HepG2 (cell line): Measurements from ENCODE around the gene TOR1AIP1.

Source experiments
- KDM1A ChIP-seq: IDR thresholded peaks from 2 replicates; pipeline ENCODE4 v1.6.1; 2016; ENCODE audit warnings: missing compliant biosample characterization
- NR2F2 ChIP-seq: IDR thresholded peaks from 2 replicates; pipeline ENCODE4 v1.6.1; 2012; ENCODE audit warnings: low read depth, inconsistent platforms, borderline replicate concordance
- POLR2AphosphoS5 ChIP-seq: IDR thresholded peaks from 2 replicates; pipeline ENCODE4 v1.6.1; 2012; ENCODE audit warnings: low read depth, low read length
- TCF7L2 ChIP-seq: IDR thresholded peaks from 2 replicates; pipeline ENCODE4 v1.6.1; 2011; ENCODE audit warnings: mild to moderate bottlenecking, low read depth, low read length, moderate library complexity
- ZNF282 ChIP-seq: fragments of 450-650 bp; IDR thresholded peaks from 2 replicates; pipeline ENCODE4 v1.6.1; 2018; ENCODE audit not compliant: partially characterized antibody
- ZNF326 ChIP-seq: sonication (generic); formaldehyde crosslinking; IDR thresholded peaks from 2 replicates; pipeline ENCODE4 v1.4.0; 2020; ENCODE audit warnings: missing genetic modification reagents, borderline replicate concordance
- ZNF747 ChIP-seq: sonication (generic); formaldehyde crosslinking; IDR thresholded peaks from 2 replicates; pipeline ENCODE4 v1.8.1; 2023; ENCODE audit warnings: missing genetic modification reagents, mild to moderate bottlenecking, borderline replicate concordance
- TF ChIP-seq, protein P1 (sequence below): sonication (generic); formaldehyde crosslinking; IDR thresholded peaks from 2 replicates; pipeline ENCODE4 v1.5.0; 2020; ENCODE audit warnings: mild to moderate bottlenecking, missing genetic modification reagents, moderate library complexity
- TF ChIP-seq, protein P2 (sequence below): sonication (generic); formaldehyde crosslinking; IDR thresholded peaks from 2 replicates; pipeline ENCODE4 v1.5.1; 2020; ENCODE audit warnings: missing genetic modification reagents, mild to moderate bottlenecking, borderline replicate concordance
- TF ChIP-seq, protein P3 (sequence below): sonication (generic); formaldehyde crosslinking; IDR thresholded peaks from one replicate; pipeline ENCODE4 v1.5.1; 2020; ENCODE audit warnings: mild to moderate bottlenecking, missing genetic modification reagents; ENCODE audit errors: not compliant biosample characterization
- TF ChIP-seq, protein P4 (sequence below): IDR thresholded peaks from 2 replicates; pipeline ENCODE4 v1.6.1; 2016
- TF ChIP-seq, protein P5 (sequence below): sonication (generic); formaldehyde crosslinking; IDR thresholded peaks from 2 replicates; pipeline ENCODE4 v1.4.0; 2020; ENCODE audit warnings: low read depth, mild to moderate bottlenecking, missing genetic modification reagents

DNA sequence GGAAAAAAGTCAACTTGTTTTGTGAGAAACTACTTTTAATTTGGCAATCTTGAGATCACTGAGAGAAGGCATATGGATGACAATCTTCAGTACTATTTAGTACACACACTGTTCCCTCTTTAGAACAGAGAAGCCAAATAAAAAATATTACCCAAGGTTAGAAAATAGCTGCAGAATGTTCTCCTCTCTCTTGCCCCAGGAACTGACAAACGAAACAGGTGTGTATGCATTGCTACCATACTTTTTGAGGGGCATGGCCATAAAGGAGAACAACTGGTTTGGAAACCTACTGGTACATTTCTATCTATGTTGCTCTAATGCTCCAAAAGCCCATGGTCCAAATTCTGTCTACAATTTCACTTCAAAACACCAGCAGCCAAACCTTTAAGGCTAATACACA, 10.1 kb upstream of the TOR1AIP1 start:
- TF ChIP-seq, protein P1, sequence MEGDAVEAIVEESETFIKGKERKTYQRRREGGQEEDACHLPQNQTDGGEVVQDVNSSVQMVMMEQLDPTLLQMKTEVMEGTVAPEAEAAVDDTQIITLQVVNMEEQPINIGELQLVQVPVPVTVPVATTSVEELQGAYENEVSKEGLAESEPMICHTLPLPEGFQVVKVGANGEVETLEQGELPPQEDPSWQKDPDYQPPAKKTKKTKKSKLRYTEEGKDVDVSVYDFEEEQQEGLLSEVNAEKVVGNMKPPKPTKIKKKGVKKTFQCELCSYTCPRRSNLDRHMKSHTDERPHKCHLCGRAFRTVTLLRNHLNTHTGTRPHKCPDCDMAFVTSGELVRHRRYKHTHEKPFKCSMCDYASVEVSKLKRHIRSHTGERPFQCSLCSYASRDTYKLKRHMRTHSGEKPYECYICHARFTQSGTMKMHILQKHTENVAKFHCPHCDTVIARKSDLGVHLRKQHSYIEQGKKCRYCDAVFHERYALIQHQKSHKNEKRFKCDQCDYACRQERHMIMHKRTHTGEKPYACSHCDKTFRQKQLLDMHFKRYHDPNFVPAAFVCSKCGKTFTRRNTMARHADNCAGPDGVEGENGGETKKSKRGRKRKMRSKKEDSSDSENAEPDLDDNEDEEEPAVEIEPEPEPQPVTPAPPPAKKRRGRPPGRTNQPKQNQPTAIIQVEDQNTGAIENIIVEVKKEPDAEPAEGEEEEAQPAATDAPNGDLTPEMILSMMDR (CRISPR knock-in tag), result no peak
- TF ChIP-seq NR2F2 (no peak), ZNF747 (CRISPR knock-in tag) (no peak), TCF7L2 (no peak), ZNF282 (no peak), ZNF326 (CRISPR knock-in tag) (no peak), POLR2AphosphoS5 (no peak), KDM1A (no peak)
- TF ChIP-seq, protein P2, sequence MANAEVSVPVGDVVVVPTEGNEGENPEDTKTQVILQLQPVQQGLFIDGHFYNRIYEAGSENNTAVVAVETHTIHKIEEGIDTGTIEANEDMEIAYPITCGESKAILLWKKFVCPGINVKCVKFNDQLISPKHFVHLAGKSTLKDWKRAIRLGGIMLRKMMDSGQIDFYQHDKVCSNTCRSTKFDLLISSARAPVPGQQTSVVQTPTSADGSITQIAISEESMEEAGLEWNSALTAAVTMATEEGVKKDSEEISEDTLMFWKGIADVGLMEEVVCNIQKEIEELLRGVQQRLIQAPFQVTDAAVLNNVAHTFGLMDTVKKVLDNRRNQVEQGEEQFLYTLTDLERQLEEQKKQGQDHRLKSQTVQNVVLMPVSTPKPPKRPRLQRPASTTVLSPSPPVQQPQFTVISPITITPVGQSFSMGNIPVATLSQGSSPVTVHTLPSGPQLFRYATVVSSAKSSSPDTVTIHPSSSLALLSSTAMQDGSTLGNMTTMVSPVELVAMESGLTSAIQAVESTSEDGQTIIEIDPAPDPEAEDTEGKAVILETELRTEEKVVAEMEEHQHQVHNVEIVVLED (CRISPR knock-in tag), result no peak
- TF ChIP-seq, protein P3, sequence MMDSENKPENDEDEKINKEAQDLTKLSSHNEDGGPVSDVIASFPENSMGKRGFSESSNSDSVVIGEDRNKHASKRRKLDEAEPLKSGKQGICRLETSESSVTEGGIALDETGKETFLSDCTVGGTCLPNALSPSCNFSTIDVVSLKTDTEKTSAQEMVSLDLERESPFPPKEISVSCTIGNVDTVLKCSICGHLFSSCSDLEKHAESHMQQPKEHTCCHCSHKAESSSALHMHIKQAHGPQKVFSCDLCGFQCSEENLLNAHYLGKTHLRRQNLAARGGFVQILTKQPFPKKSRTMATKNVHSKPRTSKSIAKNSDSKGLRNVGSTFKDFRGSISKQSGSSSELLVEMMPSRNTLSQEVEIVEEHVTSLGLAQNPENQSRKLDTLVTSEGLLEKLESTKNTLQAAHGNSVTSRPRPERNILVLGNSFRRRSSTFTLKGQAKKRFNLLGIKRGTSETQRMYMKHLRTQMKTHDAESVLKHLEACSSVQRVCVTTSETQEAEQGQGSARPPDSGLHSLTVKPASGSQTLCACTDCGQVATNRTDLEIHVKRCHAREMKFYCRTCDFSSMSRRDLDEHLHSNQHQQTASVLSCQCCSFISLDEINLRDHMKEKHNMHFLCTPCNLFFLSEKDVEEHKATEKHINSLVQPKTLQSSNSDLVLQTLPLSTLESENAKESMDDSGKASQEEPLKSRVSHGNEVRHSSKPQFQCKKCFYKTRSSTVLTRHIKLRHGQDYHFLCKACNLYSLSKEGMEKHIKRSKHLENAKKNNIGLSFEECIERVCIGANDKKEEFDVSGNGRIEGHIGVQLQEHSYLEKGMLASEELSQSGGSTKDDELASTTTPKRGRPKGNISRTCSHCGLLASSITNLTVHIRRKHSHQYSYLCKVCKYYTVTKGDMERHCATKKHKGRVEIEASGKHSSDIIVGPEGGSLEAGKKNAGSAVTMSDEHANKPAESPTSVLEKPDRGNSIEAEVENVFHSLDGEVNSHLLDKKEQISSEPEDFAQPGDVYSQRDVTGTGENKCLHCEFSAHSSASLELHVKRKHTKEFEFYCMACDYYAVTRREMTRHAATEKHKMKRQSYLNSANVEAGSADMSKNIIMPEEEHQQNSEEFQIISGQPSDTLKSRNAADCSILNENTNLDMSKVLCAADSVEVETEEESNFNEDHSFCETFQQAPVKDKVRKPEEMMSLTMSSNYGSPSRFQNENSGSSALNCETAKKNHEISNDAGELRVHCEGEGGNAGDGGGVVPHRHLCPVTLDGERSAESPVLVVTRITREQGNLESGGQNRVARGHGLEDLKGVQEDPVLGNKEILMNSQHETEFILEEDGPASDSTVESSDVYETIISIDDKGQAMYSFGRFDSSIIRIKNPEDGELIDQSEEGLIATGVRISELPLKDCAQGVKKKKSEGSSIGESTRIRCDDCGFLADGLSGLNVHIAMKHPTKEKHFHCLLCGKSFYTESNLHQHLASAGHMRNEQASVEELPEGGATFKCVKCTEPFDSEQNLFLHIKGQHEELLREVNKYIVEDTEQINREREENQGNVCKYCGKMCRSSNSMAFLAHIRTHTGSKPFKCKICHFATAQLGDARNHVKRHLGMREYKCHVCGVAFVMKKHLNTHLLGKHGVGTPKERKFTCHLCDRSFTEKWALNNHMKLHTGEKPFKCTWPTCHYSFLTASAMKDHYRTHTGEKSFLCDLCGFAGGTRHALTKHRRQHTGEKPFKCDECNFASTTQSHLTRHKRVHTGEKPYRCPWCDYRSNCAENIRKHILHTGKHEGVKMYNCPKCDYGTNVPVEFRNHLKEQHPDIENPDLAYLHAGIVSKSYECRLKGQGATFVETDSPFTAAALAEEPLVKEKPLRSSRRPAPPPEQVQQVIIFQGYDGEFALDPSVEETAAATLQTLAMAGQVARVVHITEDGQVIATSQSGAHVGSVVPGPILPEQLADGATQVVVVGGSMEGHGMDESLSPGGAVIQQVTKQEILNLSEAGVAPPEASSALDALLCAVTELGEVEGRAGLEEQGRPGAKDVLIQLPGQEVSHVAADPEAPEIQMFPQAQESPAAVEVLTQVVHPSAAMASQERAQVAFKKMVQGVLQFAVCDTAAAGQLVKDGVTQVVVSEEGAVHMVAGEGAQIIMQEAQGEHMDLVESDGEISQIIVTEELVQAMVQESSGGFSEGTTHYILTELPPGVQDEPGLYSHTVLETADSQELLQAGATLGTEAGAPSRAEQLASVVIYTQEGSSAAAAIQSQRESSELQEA (CRISPR knock-in tag), result no peak
- TF ChIP-seq, protein P4, sequence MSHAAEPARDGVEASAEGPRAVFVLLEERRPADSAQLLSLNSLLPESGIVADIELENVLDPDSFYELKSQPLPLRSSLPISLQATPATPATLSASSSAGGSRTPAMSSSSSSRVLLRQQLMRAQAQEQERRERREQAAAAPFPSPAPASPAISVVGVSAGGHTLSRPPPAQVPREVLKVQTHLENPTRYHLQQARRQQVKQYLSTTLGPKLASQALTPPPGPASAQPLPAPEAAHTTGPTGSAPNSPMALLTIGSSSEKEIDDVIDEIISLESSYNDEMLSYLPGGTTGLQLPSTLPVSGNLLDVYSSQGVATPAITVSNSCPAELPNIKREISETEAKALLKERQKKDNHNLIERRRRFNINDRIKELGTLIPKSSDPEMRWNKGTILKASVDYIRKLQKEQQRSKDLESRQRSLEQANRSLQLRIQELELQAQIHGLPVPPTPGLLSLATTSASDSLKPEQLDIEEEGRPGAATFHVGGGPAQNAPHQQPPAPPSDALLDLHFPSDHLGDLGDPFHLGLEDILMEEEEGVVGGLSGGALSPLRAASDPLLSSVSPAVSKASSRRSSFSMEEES, result no peak
- TF ChIP-seq, protein P5, sequence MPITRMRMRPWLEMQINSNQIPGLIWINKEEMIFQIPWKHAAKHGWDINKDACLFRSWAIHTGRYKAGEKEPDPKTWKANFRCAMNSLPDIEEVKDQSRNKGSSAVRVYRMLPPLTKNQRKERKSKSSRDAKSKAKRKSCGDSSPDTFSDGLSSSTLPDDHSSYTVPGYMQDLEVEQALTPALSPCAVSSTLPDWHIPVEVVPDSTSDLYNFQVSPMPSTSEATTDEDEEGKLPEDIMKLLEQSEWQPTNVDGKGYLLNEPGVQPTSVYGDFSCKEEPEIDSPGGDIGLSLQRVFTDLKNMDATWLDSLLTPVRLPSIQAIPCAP (CRISPR knock-in tag), result no peak
